ENCODE measurements around the gene FAM131C. TPM values are rescaled to one million over a fixed set of nuclear protein-coding genes. Genes with fewer than 3 reads are reported as not detected.
"Not testable (repeated sequence)": the region's sequence is repeated elsewhere in the genome, so short reads cannot be mapped to it uniquely, and the experiment has no call there.

The FAM131C gene
- total and polyA plus RNA-seq, 2 experiments from 2014 or later, result 0.71 to 1.3 TPM

GRCh38 chr1:16021681-16022080 lies 51.8 kb downstream of the FAM131C start, which contains the start of gene CLCNKA:
Gene CLCNKA (plus strand): TSS chr1:16022036. CDS start chr1:16022620, 584 bp downstream.
- Histone ChIP-seq H2AFZ (no peak within 1 kb of the TSS), H3F3A (replicated peaks; ENCODE audit: low read depth) (no peaks in the 10 kb centered on the region), H3K9me2 (ENCODE audit: insufficient read depth) (no peaks in the 10 kb centered on the region), H4K20me1 (replicated peaks; ENCODE audit: insufficient read depth) (no peaks in the 10 kb centered on the region), H3K4me2 (no peak within 1 kb of the TSS), H3K79me2 (replicated peaks; ENCODE audit: insufficient read depth) (no peaks in the 10 kb centered on the region), H3K27ac (ENCODE audit: low read depth) (no peak within 1 kb of the TSS), H3K4me1 (ENCODE audit: insufficient read depth) (peaks cover 12% of the 10 kb centered on the region; the same call in 1 of the 2 replicates), H3K27me3 (ENCODE audit: insufficient read depth) (no peaks in the 10 kb centered on the region), H3K36me3 (ENCODE audit: insufficient read depth) (no peaks in the 10 kb centered on the region), H3K4me3 (no peak within 1 kb of the TSS)
- Mint-ChIP-seq H3K27ac (no peak within 1 kb of the TSS), H3K9me3 (no peaks in the 10 kb centered on the region), H3K36me3 (ENCODE audit: low read depth) (no peaks in the 10 kb centered on the region), H3K4me1 (peaks cover 27% of the 10 kb centered on the region), H3K27me3 (ENCODE audit: insufficient read depth, low read depth, poor library complexity) (peaks cover 28% of the 10 kb centered on the region), H3K4me3 (no peak within 1 kb of the TSS)
- DNase-seq (ENCODE audit: low spot score), result no peak
- no peak for ATAC-seq
- no peak for TF ChIP-seq POLR2AphosphoS5 (IDR thresholded peaks at IDR 0.05; ENCODE audit: low read depth)
- TF ChIP-seq ZNF114 (CRISPR knock-in tag; IDR thresholded peaks at IDR 0.05), result no peak
- TF ChIP-seq NANOG (IDR thresholded peaks at IDR 0.05; ENCODE audit: borderline replicate concordance), result no peak
- no peak for TF ChIP-seq CTCF (conservative IDR thresholded peaks at IDR 0.05; ENCODE audit: low read depth in 2 of 2)
- TF ChIP-seq STAT1 (IDR thresholded peaks at IDR 0.05; ENCODE audit: unreplicated experiment), result no peak
- no peak for TF ChIP-seq JUNB (IDR thresholded peaks at IDR 0.05; ENCODE audit: unreplicated experiment)
- TF ChIP-seq ETS1 (IDR thresholded peaks at IDR 0.05), result no peak
- no peak for TF ChIP-seq ZNF331 (CRISPR knock-in tag; IDR thresholded peaks at IDR 0.05; ENCODE audit: low read depth)

GRCh38 chr1:16020878-16021277 lies 52.6 kb downstream of the FAM131C start:
- H3K27ac Mint-ChIP-seq; H3K27ac ChIP-seq (ENCODE audit: low read depth); ATAC-seq; H3K27me3 ChIP-seq (ENCODE audit: insufficient read depth); DNase-seq (ENCODE audit: low spot score); H4K20me1 ChIP-seq (replicated peaks; ENCODE audit: insufficient read depth); H3K9me2 ChIP-seq (ENCODE audit: insufficient read depth); H3K4me3 Mint-ChIP-seq; H3K36me3 Mint-ChIP-seq (ENCODE audit: low read depth); H3F3A ChIP-seq (replicated peaks; ENCODE audit: low read depth); H3K9me3 Mint-ChIP-seq; H3K4me2 ChIP-seq; H2AFZ ChIP-seq; H3K79me2 ChIP-seq (replicated peaks; ENCODE audit: insufficient read depth); H3K4me3 ChIP-seq; H3K36me3 ChIP-seq (ENCODE audit: insufficient read depth): not testable (repeated sequence)
- H3K4me1 ChIP-seq (ENCODE audit: insufficient read depth), result peaks cover 18% of the 10 kb centered on the region; the same call in 1 of the 2 replicates
- H3K4me1 Mint-ChIP-seq, result peaks cover 34% of the 10 kb centered on the region
- H3K27me3 Mint-ChIP-seq (ENCODE audit: insufficient read depth, low read depth, poor library complexity), result peaks cover 28% of the 10 kb centered on the region

DNA sequence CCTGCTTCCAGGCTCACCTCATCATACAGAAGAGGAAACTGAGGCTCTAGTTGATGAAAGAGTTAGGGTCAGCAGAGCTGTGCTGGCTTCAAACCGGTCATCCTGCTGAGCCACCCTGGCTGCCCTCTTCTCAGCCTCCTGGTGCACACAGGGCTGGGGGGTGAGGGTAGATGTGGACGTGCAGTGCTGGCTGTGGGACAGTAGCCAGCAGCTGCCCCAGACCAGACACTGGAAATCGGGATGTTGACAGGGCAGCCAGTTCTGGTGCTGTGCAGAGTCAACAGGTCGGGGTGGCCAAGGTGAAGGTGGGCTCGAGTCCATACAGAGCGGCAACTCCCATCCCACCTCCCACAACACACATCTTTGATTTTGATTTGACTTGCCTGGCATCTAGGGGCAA lies 53.1 kb downstream of the FAM131C start:
- Mint-ChIP-seq H3K9me3 (no peaks in the 10 kb centered on the region), H3K4me1 (peaks cover 39% of the 10 kb centered on the region), H3K27me3 (ENCODE audit: insufficient read depth, low read depth, poor library complexity) (peaks cover 28% of the 10 kb centered on the region), H3K36me3 (ENCODE audit: low read depth) (no peaks in the 10 kb centered on the region), H3K27ac (no peak overlapping the region), H3K4me3 (no peak overlapping the region)
- Histone ChIP-seq H3K9me2 (ENCODE audit: insufficient read depth) (no peaks in the 10 kb centered on the region), H3K4me2 (no peak overlapping the region), H3K79me2 (replicated peaks; ENCODE audit: insufficient read depth) (no peaks in the 10 kb centered on the region), H3K27me3 (ENCODE audit: insufficient read depth) (no peaks in the 10 kb centered on the region), H2AFZ (no peak overlapping the region), H3K4me1 (ENCODE audit: insufficient read depth) (peaks cover 19% of the 10 kb centered on the region; the same call in 1 of the 2 replicates), H3F3A (replicated peaks; ENCODE audit: low read depth) (no peaks in the 10 kb centered on the region), H3K27ac (ENCODE audit: low read depth) (no peak overlapping the region), H3K36me3 (ENCODE audit: insufficient read depth) (no peaks in the 10 kb centered on the region), H4K20me1 (replicated peaks; ENCODE audit: insufficient read depth) (no peaks in the 10 kb centered on the region), H3K4me3 (no peak overlapping the region)
- ATAC-seq, result no peak
- no peak for DNase-seq (ENCODE audit: low spot score)
- TF ChIP-seq ETS1 (IDR thresholded peaks at IDR 0.05) (no peak), NANOG (IDR thresholded peaks at IDR 0.05; ENCODE audit: borderline replicate concordance) (no peak), EZH2 (IDR thresholded peaks at IDR 0.05; ENCODE audit: low read depth, unreplicated experiment) (no peak), STAT1 (IDR thresholded peaks at IDR 0.05; ENCODE audit: unreplicated experiment) (no peak), ZNF331 (CRISPR knock-in tag; IDR thresholded peaks at IDR 0.05; ENCODE audit: low read depth) (no peak)

Data from GM23338 (cell line).